Activated CD8-positive, alpha-beta T cell treated with anti-CD3 and anti-CD28 coated beads, Interleukin-2, amount 10 ng/mL, durations not matched to agents 7 days and 5 days (primary cell): Measurements from ENCODE around the gene TRIM54. TPM values are rescaled to one million over a fixed set of nuclear protein-coding genes. Genes with fewer than 3 reads are reported as not detected.

Experiments
- ATAC-seq: fragments of 150-1000 bp; cut with Tn5 transposase; one replicate; pipeline ENCODE4 v1.10.0; 2021; ENCODE audit warnings: moderate library complexity
- CTCF ChIA-PET: fragments of 350-600 bp; sonication (Branson Sonifier 250); formaldehyde crosslinking; loops from one replicate; lab custom pipeline; 2021; ENCODE audit warnings: antibody characterized with exemption; lab: Charles Lee
- POLR2A ChIA-PET: fragments of 350-600 bp; sonication (Branson Sonifier 250); formaldehyde crosslinking; loops from one replicate; lab custom pipeline; 2021; ENCODE audit warnings: antibody characterized with exemption; lab: Charles Lee
- DNase-seq: peaks from one replicate; pipeline ENCODE4 v3.0.0-alpha.2; 2020
- H3K27ac Mint-ChIP-seq: one replicate; pipeline ENCODE4 v1.8.0; 2021; ENCODE audit warnings: mild to moderate bottlenecking, mixed read lengths
- H3K27me3 Mint-ChIP-seq: one replicate; pipeline ENCODE4 v1.8.0; 2021; ENCODE audit warnings: low read depth, mixed read lengths
- H3K36me3 Mint-ChIP-seq: one replicate; pipeline ENCODE4 v1.8.0; 2021; ENCODE audit warnings: low read depth, mixed read lengths
- H3K4me1 Mint-ChIP-seq: one replicate; pipeline ENCODE4 v1.8.0; 2021; ENCODE audit warnings: low read depth, mixed read lengths
- H3K4me3 Mint-ChIP-seq: one replicate; pipeline ENCODE4 v1.8.0; 2021; ENCODE audit warnings: mild to moderate bottlenecking, mixed read lengths
- H3K9me3 Mint-ChIP-seq: one replicate; pipeline ENCODE4 v1.8.0; 2022; ENCODE audit warnings: mixed read lengths; ENCODE audit not compliant: insufficient read depth
- total RNA-seq, 2 experiments: library from RNA; stranded (reverse); gene quantifications; one replicate each; pipeline ENCODE4 v1.2.3, GENCODE V29; 2021

The TRIM54 gene
- total RNA-seq, 2 experiments from 2014 or later = 0.26 to 0.31 TPM

DNA sequence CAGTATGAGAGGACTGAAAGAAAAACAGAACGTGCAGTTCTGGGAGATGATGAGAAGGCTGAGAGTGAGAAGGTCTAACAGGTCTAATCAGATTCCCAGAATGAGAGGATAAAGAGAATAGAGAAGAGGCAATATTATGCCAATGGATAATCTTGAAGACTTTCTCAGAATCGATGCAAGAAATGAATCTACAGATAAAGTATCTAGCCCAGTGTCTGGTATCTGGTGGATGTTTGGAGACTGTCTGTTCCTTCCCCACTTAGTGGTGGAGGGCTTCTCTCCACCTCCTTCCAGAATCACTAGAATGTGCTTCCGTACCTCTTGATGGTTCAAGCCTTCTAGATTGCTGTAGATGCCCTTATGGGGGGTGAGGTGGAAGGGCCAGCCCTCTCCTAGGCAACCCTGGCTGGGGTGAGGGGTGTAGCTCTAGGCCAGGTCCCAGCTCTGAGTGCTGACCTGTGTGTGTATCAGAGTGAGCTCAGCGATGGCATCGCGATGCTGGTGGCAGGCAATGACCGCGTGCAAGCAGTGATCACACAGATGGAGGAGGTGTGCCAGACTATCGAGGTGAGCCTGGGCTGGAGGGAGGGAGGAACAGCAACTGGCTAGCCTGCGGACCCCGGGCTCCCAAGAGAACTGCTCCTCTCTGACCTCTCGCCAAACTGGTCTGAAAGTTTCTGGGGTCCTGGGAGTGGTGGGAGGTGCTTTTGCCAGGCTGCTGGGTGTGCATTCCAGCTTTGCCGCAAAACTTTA is 22.4 kb downstream of the TRIM54 start:
- ChIA-PET CTCF (interaction anchor here (0.7 to 5.0 kb wide), 6 partner anchors 7 to 145 kb away, joined by 3 to 74 read pairs (median 11); partner anchors contain the start of genes SLC30A3, TRIM54 and ZNF513), POLR2A (no interaction called here)
- H3K4me1 Mint-ChIP-seq = peaks cover 13% of the 10 kb centered on the region
- H3K27ac Mint-ChIP-seq = no peak overlapping the region
- DNase-seq (no peak), ATAC-seq (no peak)
- peaks cover 2% of the 10 kb centered on the region for H3K36me3 Mint-ChIP-seq
- peaks cover 4% of the 10 kb centered on the region for H3K27me3 Mint-ChIP-seq
- H3K9me3 Mint-ChIP-seq = no peaks in the 10 kb centered on the region
- H3K4me3 Mint-ChIP-seq = no peak overlapping the region

DNA sequence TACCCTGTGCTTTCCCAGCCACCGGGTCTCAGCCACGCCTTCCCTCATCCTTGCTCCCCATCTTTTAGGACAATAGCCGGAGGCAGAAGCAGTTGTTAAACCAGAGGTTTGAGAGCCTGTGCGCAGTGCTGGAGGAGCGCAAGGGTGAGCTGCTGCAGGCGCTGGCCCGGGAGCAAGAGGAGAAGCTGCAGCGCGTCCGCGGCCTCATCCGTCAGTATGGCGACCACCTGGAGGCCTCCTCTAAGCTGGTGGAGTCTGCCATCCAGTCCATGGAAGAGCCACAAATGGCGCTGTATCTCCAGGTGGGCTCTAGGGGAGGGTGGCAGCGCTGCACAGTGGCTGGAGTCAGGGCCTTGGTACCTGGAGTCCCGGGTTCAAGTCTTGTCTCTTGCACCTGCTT is 23.3 kb downstream of the TRIM54 start:
- Mint-ChIP-seq H3K27me3 (peaks cover 4% of the 10 kb centered on the region), H3K4me3 (no peak overlapping the region), H3K9me3 (no peaks in the 10 kb centered on the region), H3K36me3 (peaks cover 5% of the 10 kb centered on the region), H3K4me1 (peaks cover 13% of the 10 kb centered on the region), H3K27ac (peak overlapping the region; percentile 3)
- ATAC-seq = no peak
- ChIA-PET CTCF (interaction anchor here (0.9 kb wide), 1 partner anchor 26 kb away, joined by 3 read pairs; no protein-coding TSS in a partner anchor), POLR2A (interaction anchor here (1.0 kb wide), 1 partner anchor 172 kb away, joined by 3 read pairs; no protein-coding TSS in a partner anchor)
- DNase-seq = no peak

DNA sequence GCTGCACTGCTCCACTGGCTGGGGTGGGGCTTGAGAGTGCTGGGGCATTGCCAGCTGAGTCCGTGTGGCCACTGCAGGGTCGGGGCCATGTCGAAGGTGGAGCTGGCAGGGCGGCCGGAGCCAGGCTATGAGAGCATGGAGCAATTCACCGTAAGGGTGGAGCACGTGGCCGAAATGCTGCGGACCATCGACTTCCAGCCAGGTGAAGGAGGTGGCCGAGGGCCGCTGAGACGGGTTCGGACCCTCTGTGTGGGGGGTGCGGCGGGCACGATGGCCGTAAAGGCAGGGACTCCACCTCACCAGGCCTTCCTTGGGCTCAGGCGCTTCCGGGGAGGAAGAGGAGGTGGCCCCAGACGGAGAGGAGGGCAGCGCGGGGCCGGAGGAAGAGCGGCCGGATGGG is 23.9 kb downstream of the TRIM54 start:
- ChIA-PET CTCF (interaction anchor here (0.9 kb wide), 1 partner anchor 27 kb away, joined by 3 read pairs; no protein-coding TSS in a partner anchor), POLR2A (interaction anchor here (1.0 kb wide), 1 partner anchor 173 kb away, joined by 3 read pairs; no protein-coding TSS in a partner anchor)
- Mint-ChIP-seq H3K4me3 (peak overlapping the region; percentile 56), H3K9me3 (no peaks in the 10 kb centered on the region), H3K27ac (no peak overlapping the region), H3K4me1 (peaks cover 13% of the 10 kb centered on the region), H3K36me3 (peaks cover 5% of the 10 kb centered on the region), H3K27me3 (peaks cover 4% of the 10 kb centered on the region)
- ATAC-seq (no peak), DNase-seq (no peak)

DNA sequence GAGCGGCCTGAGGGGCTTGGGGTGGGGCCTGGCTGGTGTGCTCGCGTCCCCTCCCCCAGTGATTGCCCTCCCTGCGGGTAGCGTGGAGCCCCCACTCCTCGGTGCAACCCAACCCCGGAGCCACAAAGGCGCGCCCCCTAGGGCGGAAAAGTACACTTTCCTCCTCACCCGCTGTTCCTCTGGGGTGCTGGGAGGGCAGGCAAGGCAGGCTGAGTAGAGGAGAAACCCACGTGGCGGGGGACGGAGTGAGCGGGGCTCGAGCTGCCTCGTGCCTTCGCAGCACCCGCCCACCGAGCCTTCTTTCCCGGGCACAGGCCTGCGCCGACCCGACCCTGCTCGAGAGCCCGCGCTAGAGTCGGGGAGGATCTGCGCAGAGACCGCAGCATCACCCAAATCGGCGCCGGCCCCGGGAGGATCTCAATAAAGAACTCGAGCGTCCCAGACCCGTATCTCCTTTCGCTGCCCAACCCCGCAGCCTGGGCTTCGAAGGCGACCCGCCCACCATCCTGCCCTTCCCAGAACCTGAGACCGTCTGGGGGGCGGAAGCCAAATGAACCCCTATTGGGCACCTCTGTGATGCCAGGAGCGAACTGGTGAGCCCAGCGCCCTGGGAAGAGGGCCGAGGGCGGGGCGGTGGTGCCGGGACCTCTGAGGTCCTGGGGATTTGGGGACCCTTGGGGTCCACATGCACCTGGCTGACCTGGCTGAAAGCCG is 24.5 kb downstream of the TRIM54 start:
- peaks cover 4% of the 10 kb centered on the region for H3K27me3 Mint-ChIP-seq
- ChIA-PET POLR2A (interaction anchor here (1.0 kb wide), 1 partner anchor 173 kb away, joined by 3 read pairs; no protein-coding TSS in a partner anchor), CTCF (interaction anchor here (0.9 kb wide), 1 partner anchor 27 kb away, joined by 3 read pairs; no protein-coding TSS in a partner anchor)
- H3K36me3 Mint-ChIP-seq = peaks cover 7% of the 10 kb centered on the region
- DNase-seq = peak; percentile 52
- no peaks in the 10 kb centered on the region for H3K9me3 Mint-ChIP-seq
- peaks cover 13% of the 10 kb centered on the region for H3K4me1 Mint-ChIP-seq
- ATAC-seq = peak; percentile 73
- H3K4me3 Mint-ChIP-seq = peak overlapping the region; percentile 56
- no peak overlapping the region for H3K27ac Mint-ChIP-seq

DNA sequence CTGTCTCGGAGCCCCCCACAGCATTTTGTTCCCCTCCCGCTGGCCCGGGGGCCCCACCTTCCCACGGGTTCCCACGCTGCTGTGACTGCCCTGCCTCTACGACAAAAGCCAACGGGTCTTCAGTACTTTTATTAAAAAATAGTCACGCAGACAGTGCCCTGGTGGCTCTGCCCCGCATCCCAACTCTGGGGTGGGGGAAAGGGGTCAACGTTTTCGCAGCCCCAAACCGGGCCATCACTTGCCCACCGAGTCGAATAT is 25.0 kb downstream of the TRIM54 start:
- peaks cover 8% of the 10 kb centered on the region for H3K36me3 Mint-ChIP-seq
- H3K9me3 Mint-ChIP-seq = no peaks in the 10 kb centered on the region
- peaks cover 13% of the 10 kb centered on the region for H3K4me1 Mint-ChIP-seq
- POLR2A ChIA-PET = no interaction called here
- CTCF ChIA-PET = no interaction called here
- no peak overlapping the region for H3K4me3 Mint-ChIP-seq
- no peak overlapping the region for H3K27ac Mint-ChIP-seq
- ATAC-seq (no peak), DNase-seq (no peak)
- H3K27me3 Mint-ChIP-seq = peaks cover 4% of the 10 kb centered on the region

DNA sequence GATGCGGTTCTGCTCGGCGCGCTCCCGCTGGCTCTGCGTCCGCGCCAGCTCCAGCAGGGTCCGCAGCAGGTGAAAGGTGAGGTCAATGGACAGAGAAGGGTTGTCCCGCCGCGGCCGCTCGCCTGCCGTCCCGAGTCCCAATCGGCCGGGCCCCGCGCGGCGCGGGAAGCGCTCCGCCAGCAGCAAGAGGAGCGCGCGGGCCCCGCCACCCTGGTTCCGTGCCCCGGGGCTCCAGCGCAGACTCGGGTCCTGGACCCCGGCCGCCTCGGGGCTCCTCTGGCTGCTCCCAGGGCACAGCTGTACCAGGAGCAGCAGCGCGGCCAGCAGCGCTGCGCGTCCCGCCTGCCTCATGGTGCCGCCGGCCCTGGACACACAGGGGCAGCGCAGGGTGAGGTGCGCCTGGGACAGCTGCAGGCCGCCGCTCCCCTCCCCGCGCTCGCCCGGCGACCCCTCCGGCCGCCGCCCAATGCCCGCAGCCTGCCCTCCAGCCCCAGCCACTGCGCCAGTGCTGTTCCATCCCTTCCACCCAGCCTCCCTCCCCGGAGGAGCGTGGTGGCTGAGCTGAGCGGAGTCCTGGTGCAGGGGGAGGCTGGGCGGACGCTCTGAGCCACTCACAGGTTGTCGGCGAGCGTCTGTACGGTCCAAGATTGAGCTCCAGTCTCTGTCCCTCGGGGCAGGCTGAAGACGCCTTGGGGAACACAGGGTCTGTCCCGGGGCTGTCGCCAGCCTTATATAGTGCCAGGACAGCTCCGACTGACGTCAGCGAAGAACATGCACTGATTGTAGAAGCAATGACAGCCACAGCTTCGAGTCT is 25.5 kb downstream of the TRIM54 start:
- POLR2A ChIA-PET = no interaction called here
- CTCF ChIA-PET = no interaction called here
- Mint-ChIP-seq H3K4me1 (peaks cover 11% of the 10 kb centered on the region), H3K9me3 (no peaks in the 10 kb centered on the region), H3K4me3 (no peak overlapping the region), H3K27ac (no peak overlapping the region), H3K27me3 (peaks cover 4% of the 10 kb centered on the region), H3K36me3 (peaks cover 9% of the 10 kb centered on the region)
- DNase-seq = no peak
- no peak for ATAC-seq

DNA sequence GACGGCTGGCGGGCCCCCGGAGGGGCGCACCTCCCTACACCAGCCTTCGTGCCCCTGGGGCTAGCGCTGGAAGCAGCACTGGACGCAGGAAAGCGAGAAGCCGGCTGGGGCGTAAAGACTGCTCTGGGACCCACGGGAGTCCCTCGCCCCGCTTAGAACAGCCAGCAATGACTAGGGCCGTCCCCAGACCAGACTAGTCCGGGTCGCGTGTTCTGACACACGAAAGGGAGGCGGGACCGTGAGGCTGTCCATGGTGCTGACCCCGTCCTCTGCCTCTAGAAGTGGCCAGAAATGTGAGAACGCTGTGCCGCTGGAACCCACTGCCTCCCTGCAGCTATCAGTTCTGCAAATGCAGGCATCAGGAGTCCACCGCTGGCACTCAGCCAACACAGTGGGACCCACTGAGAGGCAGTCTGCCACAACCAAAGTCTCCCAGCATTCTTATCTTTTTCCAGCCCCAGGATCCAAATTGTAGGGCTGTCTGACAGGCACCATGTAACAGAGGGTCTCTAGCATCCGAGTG is 26.2 kb downstream of the TRIM54 start, which contains the start of gene UCN:
TSS of gene UCN (minus strand) at position 87 of the 523 bp plus-strand sequence. CDS start 550 bp downstream, outside the sequence.
- POLR2A ChIA-PET = no interaction called here

DNA sequence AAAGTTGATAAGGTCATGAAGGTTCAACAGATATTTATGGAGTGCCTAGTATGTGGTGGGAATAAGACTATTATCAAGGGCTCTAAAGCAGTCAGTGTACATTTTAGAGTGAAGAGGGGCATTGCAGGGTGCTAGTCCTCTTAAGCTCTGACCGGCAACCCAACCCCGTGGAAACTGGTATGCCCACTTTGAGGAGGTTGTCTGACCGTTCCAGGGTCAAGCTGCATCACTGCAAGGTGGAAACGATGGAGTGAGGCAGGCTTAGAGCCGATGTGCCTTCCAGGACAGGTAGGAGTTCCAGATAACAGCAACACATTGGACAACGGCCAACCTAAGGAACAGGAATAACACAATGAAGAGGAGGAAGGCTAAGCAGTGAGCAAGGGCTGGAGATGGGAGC is 27.4 kb downstream of the TRIM54 start:
- H3K4me1 Mint-ChIP-seq = peaks cover 8% of the 10 kb centered on the region
- POLR2A ChIA-PET = interaction anchor here (2.1 kb wide), 1 partner anchor 13 kb away, joined by 6 read pairs; the partner anchor contains the start of gene MPV17
- H3K4me3 Mint-ChIP-seq = no peak overlapping the region
- H3K9me3 Mint-ChIP-seq = no peaks in the 10 kb centered on the region
- no peak for ATAC-seq
- H3K27ac Mint-ChIP-seq = no peak overlapping the region
- peaks cover 9% of the 10 kb centered on the region for H3K36me3 Mint-ChIP-seq
- DNase-seq = no peak
- H3K27me3 Mint-ChIP-seq = peaks cover 2% of the 10 kb centered on the region
- CTCF ChIA-PET = no interaction called here

More for the DNA sequence above, 26.2 kb downstream of the TRIM54 start, which contains the start of gene UCN:
- Mint-ChIP-seq H3K27me3 (peaks cover 4% of the 10 kb centered on the region), H3K36me3 (peaks cover 9% of the 10 kb centered on the region), H3K27ac (no peak within 1 kb of the TSS), H3K4me1 (peaks cover 8% of the 10 kb centered on the region), H3K9me3 (no peaks in the 10 kb centered on the region), H3K4me3 (no peak within 1 kb of the TSS)
- no peak for ATAC-seq
- CTCF ChIA-PET = no interaction called here
- DNase-seq = no peak

DNA sequence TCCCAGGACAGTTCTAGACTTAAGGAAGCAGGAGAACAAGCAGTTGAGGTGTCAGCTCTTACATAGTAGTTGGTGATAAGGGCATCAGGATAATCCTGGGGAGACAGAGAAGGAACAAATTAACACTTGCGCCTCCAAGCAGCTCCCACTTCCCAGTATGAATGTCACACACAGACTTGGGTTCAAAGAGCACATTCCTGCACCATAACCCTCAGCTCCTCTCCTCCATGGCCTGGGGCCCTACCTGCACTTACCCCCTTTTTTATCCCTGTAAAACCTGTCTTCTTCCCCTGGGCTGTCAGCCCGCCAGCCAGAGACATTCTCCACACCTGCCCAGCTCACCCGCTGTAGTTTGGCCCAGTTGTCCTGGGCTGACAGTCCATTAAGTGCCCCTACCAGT is 29.9 kb downstream of the TRIM54 start:
- no peak for DNase-seq
- H3K4me1 Mint-ChIP-seq = no peaks in the 10 kb centered on the region
- H3K4me3 Mint-ChIP-seq = no peak overlapping the region
- no peaks in the 10 kb centered on the region for H3K27me3 Mint-ChIP-seq
- ChIA-PET POLR2A (no interaction called here), CTCF (interaction anchor here (0.9 to 2.8 kb wide), 3 partner anchors 9 to 32 kb away, joined by 3 to 13 read pairs (median 3); no protein-coding TSS in a partner anchor)
- peaks cover 9% of the 10 kb centered on the region for H3K36me3 Mint-ChIP-seq
- no peaks in the 10 kb centered on the region for H3K9me3 Mint-ChIP-seq
- no peak for ATAC-seq
- H3K27ac Mint-ChIP-seq = no peak overlapping the region

DNA sequence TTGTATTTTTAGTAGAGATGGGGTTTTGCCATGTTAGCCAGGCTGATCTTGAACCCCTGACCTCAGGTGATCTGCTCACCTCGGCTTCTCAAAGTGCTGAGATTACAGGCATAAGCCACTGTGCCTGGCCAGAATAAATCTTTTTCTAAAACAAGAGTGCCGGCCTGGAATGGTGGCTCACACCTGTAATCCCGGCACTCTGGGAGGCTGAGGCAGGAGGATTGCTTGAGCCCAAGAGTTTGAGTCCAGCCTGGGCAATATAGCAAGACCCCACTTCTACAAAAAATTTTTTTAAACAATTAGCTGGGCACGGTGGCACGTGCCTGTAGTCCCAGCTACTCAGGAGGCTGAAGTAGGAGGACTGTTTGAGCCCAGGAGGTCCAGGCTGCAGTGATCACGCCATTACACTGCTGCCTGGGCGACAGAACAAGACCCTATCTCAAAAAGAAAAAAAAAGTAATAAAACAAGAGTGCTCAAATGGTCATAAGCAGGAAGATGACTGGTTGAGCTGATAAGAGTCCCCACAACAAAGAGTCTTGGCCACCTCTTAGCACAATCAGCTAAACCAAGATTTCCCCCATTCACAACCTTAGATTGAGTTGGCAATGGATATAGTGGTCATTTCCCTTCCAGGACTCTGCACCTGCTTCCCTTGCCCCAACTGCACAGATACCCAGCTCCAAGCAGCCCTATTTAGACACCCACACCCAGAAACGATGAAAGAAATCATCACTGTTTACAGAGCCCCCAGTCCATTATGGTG is 31.8 kb downstream of the TRIM54 start:
- no peak overlapping the region for H3K27ac Mint-ChIP-seq
- POLR2A ChIA-PET = no interaction called here
- H3K4me3 Mint-ChIP-seq = no peak overlapping the region
- H3K9me3 Mint-ChIP-seq = no peaks in the 10 kb centered on the region
- H3K4me1 Mint-ChIP-seq = no peaks in the 10 kb centered on the region
- DNase-seq (no peak), ATAC-seq (no peak)
- no peaks in the 10 kb centered on the region for H3K27me3 Mint-ChIP-seq
- H3K36me3 Mint-ChIP-seq = peaks cover 9% of the 10 kb centered on the region
- CTCF ChIA-PET = interaction anchor here (0.9 to 1.4 kb wide), 2 partner anchors 11 kb away, joined by 3 to 6 read pairs; no protein-coding TSS in a partner anchor
